ENCODE results near the gene ANKS1A. TPM values are rescaled to one million over a fixed set of nuclear protein-coding genes. Genes with fewer than 3 reads are reported as not detected.
"Not testable (repeated sequence)": the region's sequence is repeated elsewhere in the genome, so short reads cannot be mapped to it uniquely, and the experiment has no call there.

Gene ANKS1A
- total and polyA plus RNA-seq, 12 donors: 7.1 to 36.3 (median 29.9) TPM

DNA sequence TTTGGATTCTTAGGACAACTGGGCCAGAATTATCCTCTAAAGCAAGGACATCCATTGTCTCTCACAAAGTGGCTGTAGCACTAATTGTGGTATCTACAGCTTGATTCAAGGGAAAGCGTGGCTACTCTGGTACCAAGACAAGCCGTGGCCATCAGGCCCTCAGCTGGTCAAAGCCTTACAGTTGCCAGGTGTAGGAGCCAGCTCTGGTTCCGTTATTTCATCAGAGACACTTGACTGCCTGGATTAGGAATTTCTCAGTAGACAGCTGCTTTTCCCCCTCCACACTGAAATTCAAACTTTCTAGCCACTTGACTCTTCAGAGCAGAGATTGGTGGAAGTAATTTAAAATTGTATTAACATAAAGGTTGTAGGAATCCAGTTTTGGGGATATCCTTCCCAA, 104.2 kb downstream of the ANKS1A start:
- no peak overlapping the region for H3K27ac ChIP-seq
- no peak for DNase-seq
- no peaks in the 10 kb centered on the region for H3K4me1 ChIP-seq
- no peaks in the 10 kb centered on the region for H3K27me3 ChIP-seq
- peaks cover 0 to 4% (median 0%) of the 10 kb centered on the region in 11 donors for H3K9me3 ChIP-seq
- no peak overlapping the region for H3K4me3 ChIP-seq
- TF ChIP-seq CTCF (IDR thresholded peaks at IDR 0.05): no peak
- WGBS, 2 donors: 92 to 97% methylated on average over 3 of the region's 3 CpGs
- intact Hi-C loops (cut with DNase I): loop anchor here in 2 of 10 donors (10.0 kb wide), 2 partner anchors 72 to 252 kb away; no protein-coding TSS in a partner anchor
- ATAC-seq: no peak
- H3K36me3 ChIP-seq: peaks cover 0 to 94% (median 23%) of the 10 kb centered on the region in 9 donors

DNA sequence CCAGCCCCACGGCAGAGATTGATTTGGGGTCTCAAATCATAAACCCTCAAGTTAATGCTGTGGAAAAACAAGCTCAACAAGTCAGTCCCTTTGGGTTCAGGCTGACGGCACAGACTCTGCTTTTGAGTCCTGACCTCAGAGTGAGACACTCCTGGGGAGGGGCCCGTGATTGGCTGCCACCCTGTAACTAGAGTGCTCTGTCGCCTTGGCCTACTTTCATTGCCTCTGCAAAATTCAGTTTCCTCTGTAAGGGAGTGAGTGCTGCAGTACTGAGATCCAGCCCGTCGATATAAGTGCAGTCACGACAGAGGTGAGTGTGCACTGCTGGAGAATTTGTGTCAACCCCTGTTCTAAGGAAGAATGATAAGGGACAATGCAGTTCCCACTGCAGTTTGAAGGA, 105.6 kb downstream of the ANKS1A start:
- ATAC-seq (no peak), DNase-seq (no peak)

GRCh38 chr6:34998417-34998816, 109.4 kb downstream of the ANKS1A start:
- H3K27ac ChIP-seq, H3K4me1 ChIP-seq, DNase-seq, H3K27me3 ChIP-seq, ATAC-seq, H3K9me3 ChIP-seq, H3K4me3 ChIP-seq: not testable (repeated sequence)
- peaks cover 0 to 70% (median 11%) of the 10 kb centered on the region in 9 donors for H3K36me3 ChIP-seq
- WGBS, 2 donors: 92% methylated on average over 8 of the region's 8 CpGs
- intact Hi-C loops (cut with DNase I): loop anchor here in 2 of 10 donors (5.0 to 10.0 kb wide), 3 partner anchors 66 to 719 kb away; no protein-coding TSS in a partner anchor

More for the DNA sequence above, 105.6 kb downstream of the ANKS1A start:
- intact Hi-C loops (cut with DNase I): loop anchor here in 2 of 10 donors (5.0 to 10.0 kb wide), 3 partner anchors 70 to 723 kb away; no protein-coding TSS in a partner anchor
- H3K36me3 ChIP-seq: peaks cover 0 to 88% (median 19%) of the 10 kb centered on the region in 9 donors
- peaks cover 0 to 4% (median 0%) of the 10 kb centered on the region in 11 donors for H3K9me3 ChIP-seq
- no peaks in the 10 kb centered on the region for H3K4me1 ChIP-seq
- no peak overlapping the region for H3K4me3 ChIP-seq
- no peak overlapping the region for H3K27ac ChIP-seq
- WGBS, 2 donors: 88 to 89% methylated on average over 7 of the region's 7 CpGs
- no peaks in the 10 kb centered on the region for H3K27me3 ChIP-seq
- TF ChIP-seq CTCF (IDR thresholded peaks at IDR 0.05): no peak

GRCh38 chr6:34999153-34999552, 110.1 kb downstream of the ANKS1A start:
- not testable (repeated sequence) for H3K4me3 ChIP-seq, H3K27me3 ChIP-seq, H3K4me1 ChIP-seq, ATAC-seq, H3K27ac ChIP-seq, H3K9me3 ChIP-seq, DNase-seq
- WGBS, 2 donors: 93 to 99% methylated on average over 7 of the region's 7 CpGs
- peaks cover 0 to 63% (median 10%) of the 10 kb centered on the region in 9 donors for H3K36me3 ChIP-seq
- intact Hi-C loops (cut with DNase I): loop anchor here in 2 of 10 donors (5.0 to 10.0 kb wide), 3 partner anchors 66 to 718 kb away; no protein-coding TSS in a partner anchor

DNA sequence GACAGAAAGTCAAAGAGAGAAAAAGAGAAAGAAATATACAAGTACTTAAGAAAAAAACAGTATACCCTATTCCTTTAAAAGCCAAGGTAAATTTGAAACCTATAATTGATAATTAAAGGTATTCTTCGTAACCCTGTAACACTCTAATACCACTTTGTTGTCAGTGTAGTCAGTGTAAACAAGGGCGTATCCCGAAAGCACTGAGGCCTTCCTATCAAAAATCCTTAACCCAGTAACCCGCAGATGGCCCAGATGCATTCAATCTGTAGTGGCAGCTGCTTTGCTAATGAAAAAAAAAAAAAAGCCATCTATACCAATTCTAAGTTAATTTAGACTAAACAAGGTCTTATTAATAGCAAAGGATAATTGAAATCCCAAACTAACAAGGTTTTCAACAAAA, 110.9 kb downstream of the ANKS1A start:
- 79 to 86% methylated on average over 4 of the region's 4 CpGs for WGBS, 2 donors
- H3K9me3 ChIP-seq, H3K27me3 ChIP-seq, H3K4me1 ChIP-seq, H3K27ac ChIP-seq, DNase-seq, H3K4me3 ChIP-seq, ATAC-seq: not testable (repeated sequence)
- peaks cover 0 to 55% (median 2%) of the 10 kb centered on the region in 9 donors for H3K36me3 ChIP-seq
- intact Hi-C loops (cut with DNase I): loop anchor here in 2 of 10 donors (5.0 to 10.0 kb wide), 3 partner anchors 65 to 717 kb away; no protein-coding TSS in a partner anchor

GRCh38 chr6:35001349-35001748, 112.3 kb downstream of the ANKS1A start:
- H3K4me3 ChIP-seq; intact Hi-C loops (cut with DNase I); H3K27ac ChIP-seq; DNase-seq; H3K4me1 ChIP-seq; H3K9me3 ChIP-seq; ATAC-seq; H3K27me3 ChIP-seq: not testable (repeated sequence)
- WGBS, 2 donors: 81 to 87% methylated on average over 6 of the region's 6 CpGs
- peaks cover 0 to 56% (median 0%) of the 10 kb centered on the region in 9 donors for H3K36me3 ChIP-seq

DNA sequence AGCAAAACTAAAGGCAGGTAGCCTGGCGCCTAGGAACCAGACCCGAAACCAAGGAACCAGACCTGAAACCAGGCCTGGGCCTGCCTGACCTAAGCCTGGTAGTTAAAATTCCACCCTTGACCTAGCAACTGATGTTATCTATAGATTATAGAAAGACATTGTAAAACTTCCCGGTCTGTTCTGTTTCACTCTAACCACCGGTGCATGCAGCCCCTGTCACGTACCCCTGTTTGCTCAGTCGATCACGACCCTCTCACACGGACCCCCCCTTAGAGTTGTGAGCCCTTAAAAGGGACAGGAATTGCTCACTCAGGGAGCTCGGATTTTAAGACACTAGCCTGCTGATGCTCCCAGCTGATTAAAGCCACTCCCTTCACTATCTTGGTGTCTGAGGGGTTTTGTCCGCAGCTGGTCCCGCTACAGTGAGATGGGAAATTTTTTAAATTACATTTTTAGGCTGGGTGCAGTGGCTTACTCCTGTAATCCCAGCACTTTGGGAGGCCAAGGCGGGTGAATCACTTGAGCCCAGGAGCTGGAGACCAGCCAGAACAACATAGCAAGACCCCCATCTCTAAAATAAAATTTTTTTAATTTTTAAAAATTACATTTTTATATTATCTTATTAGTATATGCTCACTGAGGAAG, 115.0 kb downstream of the ANKS1A start:
- H3K27me3 ChIP-seq; H3K9me3 ChIP-seq; H3K27ac ChIP-seq; H3K4me1 ChIP-seq; H3K4me3 ChIP-seq; ATAC-seq; DNase-seq; intact Hi-C loops (cut with DNase I): not testable (repeated sequence)
- H3K36me3 ChIP-seq: peaks cover 0 to 42% (median 0%) of the 10 kb centered on the region in 9 donors
- 82 to 84% methylated on average over 12 of the region's 12 CpGs for WGBS, 2 donors
